Mesenchymal stem cell (in vitro differentiated cells and primary cell): ENCODE data around the gene TMEM213. TPM values are rescaled to one million over a fixed set of nuclear protein-coding genes. Genes with fewer than 3 reads are reported as not detected.
A peak's percentile ranks its signal among the peaks of the same experiment; 100 is the strongest.

Source experiments
- DNase-seq: peaks from one replicate; pipeline ENCODE4 v3.0.0-alpha.2; 2013
- H2AFZ ChIP-seq: one replicate; pipeline ENCODE4 v1.6.1; 2013; ENCODE audit warnings: low read depth, mild to moderate bottlenecking, control low read depth, inconsistent platforms, low read length, moderate library complexity
- H2AK5ac ChIP-seq: 2 replicates; pipeline ENCODE4 v1.6.1; 2013; ENCODE audit warnings: low read length, moderate library complexity, mild to moderate bottlenecking, inconsistent platforms; ENCODE audit not compliant: severe bottlenecking
- H2BK120ac ChIP-seq: one replicate; pipeline ENCODE4 v1.6.1; 2013; ENCODE audit warnings: low read depth, mild to moderate bottlenecking, inconsistent platforms, low read length, moderate library complexity
- H2BK12ac ChIP-seq, 2 experiments: one replicate each; pipeline ENCODE4 v1.6.1; 2013; ENCODE audit warnings: inconsistent platforms in 2 of 2, low read length in 2 of 2, mild to moderate bottlenecking in 2 of 2, moderate library complexity in 2 of 2, control low read depth in 1 of 2
- H2BK15ac ChIP-seq: one replicate; pipeline ENCODE4 v1.6.1; 2013; ENCODE audit warnings: mild to moderate bottlenecking, low read depth, inconsistent platforms; ENCODE audit not compliant: poor library complexity, severe bottlenecking
- H2BK5ac ChIP-seq: 2 replicates; pipeline ENCODE4 v1.6.1; 2013; ENCODE audit warnings: low read depth, mild to moderate bottlenecking, low read length, control low read depth, inconsistent platforms; ENCODE audit not compliant: poor library complexity, severe bottlenecking
- H3K14ac ChIP-seq, 2 experiments: one replicate each; pipeline ENCODE4 v1.6.1; 2013; ENCODE audit warnings: inconsistent platforms in 2 of 2, low read length in 2 of 2, control low read depth in 1 of 2, mild to moderate bottlenecking in 1 of 2, moderate library complexity in 1 of 2
- H3K18ac ChIP-seq, 2 experiments: one replicate each; pipeline ENCODE4 v1.6.1; 2013; ENCODE audit warnings: inconsistent platforms in 2 of 2, low read length in 2 of 2, control low read depth in 1 of 2, low read depth in 1 of 2, mild to moderate bottlenecking in 1 of 2
- H3K23ac ChIP-seq, 2 experiments: one replicate each; pipeline ENCODE4 v1.6.1; 2013; ENCODE audit warnings: inconsistent platforms in 2 of 2, low read length in 2 of 2, mild to moderate bottlenecking in 2 of 2, moderate library complexity in 2 of 2, control low read depth in 1 of 2
- H3K27ac ChIP-seq: 2 replicates; pipeline ENCODE4 v1.5.1; 2013; ENCODE audit warnings: mild to moderate bottlenecking, moderate library complexity, low read length, control low read depth, inconsistent platforms; ENCODE audit not compliant: poor library complexity, severe bottlenecking
- H3K27me3 ChIP-seq, 2 experiments: 2 replicates each; pipeline versions ENCODE4 v1.6.1 to v1.7.0; 2013; ENCODE audit warnings: low read length in 2 of 2, mild to moderate bottlenecking in 2 of 2, moderate library complexity in 2 of 2, control low read depth in 1 of 2, inconsistent platforms in 1 of 2; ENCODE audit not compliant: control insufficient read depth in 1 of 2, insufficient read depth in 1 of 2
- H3K36me3 ChIP-seq, 2 experiments: 2 replicates each; pipeline versions ENCODE4 v1.6.1 to v1.7.0; 2013; ENCODE audit warnings: low read length in 2 of 2, control low read depth in 1 of 2, inconsistent platforms in 1 of 2, low read depth in 1 of 2, mild to moderate bottlenecking in 1 of 2; ENCODE audit not compliant: insufficient read depth in 2 of 2, control insufficient read depth in 1 of 2
- H3K4ac ChIP-seq, 2 experiments: one replicate each; pipeline ENCODE4 v1.6.1; 2013; ENCODE audit warnings: inconsistent platforms in 2 of 2, low read length in 2 of 2, mild to moderate bottlenecking in 2 of 2, moderate library complexity in 2 of 2, control low read depth in 1 of 2, low read depth in 1 of 2
- H3K4me1 ChIP-seq: 2 replicates; pipeline ENCODE4 v1.6.1; 2013; ENCODE audit warnings: low read depth, low read length, control low read depth; ENCODE audit not compliant: control insufficient read depth, insufficient read depth
- H3K4me2 ChIP-seq: 2 replicates; pipeline ENCODE4 v1.6.1; 2013; ENCODE audit warnings: low read length, mild to moderate bottlenecking, inconsistent platforms; ENCODE audit not compliant: poor library complexity, severe bottlenecking
- H3K4me3 ChIP-seq, 2 experiments: 2 replicates each; pipeline versions ENCODE4 v1.5.1 to v1.7.0; 2013; ENCODE audit warnings: low read length in 2 of 2, mild to moderate bottlenecking in 2 of 2, control low read depth in 1 of 2, low read depth in 1 of 2; ENCODE audit not compliant: insufficient read depth in 1 of 2
- H3K79me1 ChIP-seq: replicated peaks from 2 replicates; pipeline ENCODE4 v1.6.1; 2013; ENCODE audit warnings: mild to moderate bottlenecking, control low read depth, low read length, inconsistent platforms; ENCODE audit not compliant: poor library complexity, severe bottlenecking
- H3K9ac ChIP-seq: 2 replicates; pipeline ENCODE4 v1.7.0; 2013; ENCODE audit warnings: mild to moderate bottlenecking, low read length, moderate library complexity
- H3K9me3 ChIP-seq: 2 replicates; pipeline ENCODE4 v1.7.0; 2013; ENCODE audit warnings: mild to moderate bottlenecking, low read length; ENCODE audit not compliant: control insufficient read depth
- H4K8ac ChIP-seq: one replicate; pipeline ENCODE4 v1.6.1; 2013; ENCODE audit warnings: inconsistent platforms, mild to moderate bottlenecking, low read length, moderate library complexity
- H4K91ac ChIP-seq: one replicate; pipeline ENCODE4 v1.6.1; 2013; ENCODE audit warnings: mild to moderate bottlenecking, low read length, inconsistent platforms
- WGBS: methylation state at CpG from one replicate; pipeline ENCODE4 v1.1.7; 2013; ENCODE audit warnings: mixed read lengths; 5-methylcytosine and 5-hydroxymethylcytosine counted together
- polyA plus RNA-seq, 2 experiments: library from polyadenylated mRNA; stranded (reverse); fragments of 200-250 nt; gene quantifications; one replicate each; pipeline ENCODE4 v1.2.3, GENCODE V29; 2013

Gene TMEM213, protein sequence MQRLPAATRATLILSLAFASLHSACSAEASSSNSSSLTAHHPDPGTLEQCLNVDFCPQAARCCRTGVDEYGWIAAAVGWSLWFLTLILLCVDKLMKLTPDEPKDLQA
- polyA plus RNA-seq (2013, experiment 1 of 2): not detected
- polyA plus RNA-seq (2013, experiment 2 of 2): not detected

DNA sequence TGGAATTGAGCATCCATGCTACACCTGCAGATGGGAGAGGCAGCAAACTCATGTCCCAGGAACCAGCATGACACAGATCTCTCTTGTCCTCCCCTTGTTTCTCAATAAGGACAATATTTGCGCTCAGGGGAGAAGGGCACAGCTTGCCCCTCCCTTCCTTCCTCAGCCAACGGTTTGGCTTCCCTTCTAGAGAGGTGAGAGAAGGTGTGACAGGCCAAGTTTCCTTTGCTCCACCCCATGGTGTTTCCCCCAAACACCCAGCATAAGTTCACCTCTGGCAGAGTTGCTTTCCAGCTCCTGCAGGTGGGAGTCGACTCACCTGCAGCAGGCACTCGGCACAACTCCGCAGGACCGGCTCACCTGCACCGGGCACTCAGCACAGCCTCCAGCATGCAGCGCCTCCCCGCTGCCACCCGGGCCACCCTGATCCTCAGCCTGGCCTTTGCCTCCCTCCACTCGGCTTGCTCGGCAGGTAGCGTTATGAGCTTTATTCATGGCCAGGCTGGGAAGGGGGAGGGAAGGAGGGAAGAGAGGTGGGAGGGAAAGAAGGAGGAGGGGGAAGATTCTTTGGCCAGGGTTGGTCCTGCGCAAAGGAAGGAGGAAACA, at the start of gene TMEM213, which contains the start of gene ATP6V0A4:
TMEM213 (plus strand) TSS at position 280 of the 606 bp plus-strand sequence; CDS start at position 391, 111 bp downstream.
ATP6V0A4 (minus strand) TSS at position 482 of the 606 bp plus-strand sequence. CDS start 26,949 bp downstream, outside the sequence.
- H3K23ac ChIP-seq: no peak within 1 kb of the TSS
- WGBS: 15% methylated on average over 14 of the region's 14 CpGs
- H3K14ac ChIP-seq: peak within 1 kb of the TSS in 1 of 2 experiments; percentile 69

DNA sequence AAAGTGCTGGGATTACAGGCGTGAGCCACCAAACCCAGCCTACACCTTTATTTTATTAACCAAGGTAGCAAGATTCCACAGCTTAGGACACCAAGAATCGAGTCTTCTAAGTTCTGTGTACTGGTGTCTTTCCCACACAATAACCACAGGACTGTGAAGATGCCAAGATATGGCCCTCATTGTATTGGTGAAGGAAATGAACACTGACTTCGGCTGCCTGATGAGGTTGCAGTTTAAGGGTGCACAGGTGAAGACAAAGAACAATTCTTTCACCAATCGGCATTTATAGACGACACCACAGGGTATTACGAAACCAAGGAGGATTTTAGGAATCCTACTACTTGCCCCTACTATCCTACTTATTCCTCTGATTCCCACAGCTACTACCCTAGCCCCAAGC, 49.1 kb upstream of the TMEM213 start:
- WGBS: 92% methylated on average over 6 of the region's 6 CpGs
- Histone ChIP-seq H3K36me3 (peaks cover 0 to 8% of the 10 kb centered on the region in 2 experiments), H3K23ac (no peak overlapping the region)

More for the DNA sequence above, at the start of gene TMEM213, which contains the start of gene ATP6V0A4:
- Histone ChIP-seq H3K18ac (no peak within 1 kb of the TSS), H2AFZ (no peak within 1 kb of the TSS), H3K9me3 (no peaks in the 10 kb centered on the region), H3K79me1 (no peaks in the 10 kb centered on the region), H4K91ac (no peak within 1 kb of the TSS), H3K4me2 (no peak within 1 kb of the TSS), H3K4me3 (no peak within 1 kb of the TSS), H2BK12ac (no peak within 1 kb of the TSS), H2BK120ac (no peak within 1 kb of the TSS), H3K27me3 (no peaks in the 10 kb centered on the region), H3K4ac (no peak within 1 kb of the TSS), H2AK5ac (no peak within 1 kb of the TSS), H3K9ac (no peak within 1 kb of the TSS), H3K36me3 (no peaks in the 10 kb centered on the region), H3K27ac (no peak within 1 kb of the TSS), H3K4me1 (peaks cover 14% of the 10 kb centered on the region), H2BK15ac (no peak within 1 kb of the TSS), H2BK5ac (peak within 1 kb of the TSS; percentile 3), H4K8ac (no peak within 1 kb of the TSS)
- DNase-seq: no peak

GRCh38 chr7:138749960-138750359, 47.8 kb upstream of the TMEM213 start:
- peaks cover 16% of the 10 kb centered on the region for H3K4me1 ChIP-seq
- H3K9ac ChIP-seq: no peak overlapping the region
- 76% methylated on average over 3 of the region's 3 CpGs for WGBS
- H3K79me1 ChIP-seq: no peaks in the 10 kb centered on the region
- H3K27me3 ChIP-seq: peaks cover 0 to 17% of the 10 kb centered on the region in 2 experiments
- no peak overlapping the region for H2AK5ac ChIP-seq
- H2BK15ac ChIP-seq: no peak overlapping the region
- no peaks in the 10 kb centered on the region for H3K9me3 ChIP-seq
- no peak overlapping the region for H4K8ac ChIP-seq
- H3K4me2 ChIP-seq: no peak overlapping the region
- no peak overlapping the region for H3K4ac ChIP-seq
- no peak for DNase-seq
- H2AFZ ChIP-seq: no peak overlapping the region
- H2BK12ac ChIP-seq: no peak overlapping the region
- H3K14ac ChIP-seq: no peak overlapping the region
- no peak overlapping the region for H3K18ac ChIP-seq
- no peak overlapping the region for H2BK120ac ChIP-seq
- no peak overlapping the region for H2BK5ac ChIP-seq
- no peak overlapping the region for H4K91ac ChIP-seq
- H3K36me3 ChIP-seq: peaks cover 0 to 8% of the 10 kb centered on the region in 2 experiments
- H3K27ac ChIP-seq: no peak overlapping the region
- H3K4me3 ChIP-seq: no peak overlapping the region
- H3K23ac ChIP-seq: no peak overlapping the region

More for the DNA sequence above, 49.1 kb upstream of the TMEM213 start:
- peaks cover 0 to 17% of the 10 kb centered on the region in 2 experiments for H3K27me3 ChIP-seq
- H2BK5ac ChIP-seq: no peak overlapping the region
- no peak overlapping the region for H3K14ac ChIP-seq
- peaks cover 15% of the 10 kb centered on the region for H3K4me1 ChIP-seq
- H3K4me2 ChIP-seq: no peak overlapping the region
- no peak overlapping the region for H2BK120ac ChIP-seq
- H2BK12ac ChIP-seq: no peak overlapping the region
- H3K27ac ChIP-seq: no peak overlapping the region
- DNase-seq: no peak
- no peak overlapping the region for H3K4ac ChIP-seq
- H4K91ac ChIP-seq: no peak overlapping the region
- H4K8ac ChIP-seq: no peak overlapping the region
- H3K4me3 ChIP-seq: no peak overlapping the region
- H3K9ac ChIP-seq: no peak overlapping the region
- no peaks in the 10 kb centered on the region for H3K79me1 ChIP-seq
- H3K9me3 ChIP-seq: no peaks in the 10 kb centered on the region
- no peak overlapping the region for H2AFZ ChIP-seq
- H2BK15ac ChIP-seq: no peak overlapping the region
- no peak overlapping the region for H2AK5ac ChIP-seq
- no peak overlapping the region for H3K18ac ChIP-seq

DNA sequence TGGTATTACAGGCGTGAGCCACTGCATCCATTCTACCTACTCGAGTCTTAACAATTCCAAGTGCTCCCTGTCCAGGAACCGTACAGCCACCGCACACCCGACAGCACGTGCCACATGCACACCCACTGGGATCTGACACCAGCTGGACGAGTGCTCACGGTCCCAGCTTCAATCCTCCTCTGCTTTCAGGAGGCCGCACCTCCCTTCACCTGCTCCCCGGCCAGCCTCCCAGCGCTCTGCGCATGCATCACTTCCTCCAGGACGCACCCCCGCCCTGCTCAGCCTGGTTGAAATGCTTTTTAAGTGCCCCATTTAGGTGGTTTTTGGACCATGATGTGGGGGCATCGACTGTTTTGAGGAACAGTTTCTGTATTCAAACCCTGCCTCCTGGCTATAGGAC, 47.3 kb upstream of the TMEM213 start:
- Histone ChIP-seq H3K14ac (no peak overlapping the region), H2BK5ac (no peak overlapping the region), H3K23ac (no peak overlapping the region), H3K79me1 (no peaks in the 10 kb centered on the region), H3K9me3 (no peaks in the 10 kb centered on the region), H2BK15ac (no peak overlapping the region), H3K27me3 (peaks cover 0 to 17% of the 10 kb centered on the region in 2 experiments), H3K18ac (no peak overlapping the region), H4K8ac (no peak overlapping the region), H2AK5ac (peak overlapping the region; percentile 57), H3K36me3 (peaks cover 0 to 8% of the 10 kb centered on the region in 2 experiments), H4K91ac (no peak overlapping the region), H3K4me2 (no peak overlapping the region), H3K4ac (no peak overlapping the region), H3K9ac (no peak overlapping the region), H3K4me1 (peaks cover 20% of the 10 kb centered on the region), H3K4me3 (no peak overlapping the region), H2AFZ (no peak overlapping the region), H2BK120ac (no peak overlapping the region), H3K27ac (no peak overlapping the region), H2BK12ac (no peak overlapping the region)
- 93% methylated on average over 15 of the region's 15 CpGs for WGBS
- no peak for DNase-seq
